22Rv1 (cell line): ENCODE results near the gene MGAT1.

ENCODE experiments used
- H3K27ac ChIP-seq: fragments of 450-650 bp; 2 replicates; pipeline ENCODE4 v1.5.1; 2017
- ZFX ChIP-seq: fragments of 450-650 bp; IDR thresholded peaks from 2 replicates; pipeline ENCODE4 v1.6.1; 2017; ENCODE audit warnings: antibody characterized with exemption, borderline replicate concordance
- TF ChIP-seq, protein P1 (sequence below): fragments of 450-650 bp; IDR thresholded peaks from 2 replicates; pipeline ENCODE4 v1.5.1; 2017; ENCODE audit warnings: mild to moderate bottlenecking

MGAT1 gene

DNA sequence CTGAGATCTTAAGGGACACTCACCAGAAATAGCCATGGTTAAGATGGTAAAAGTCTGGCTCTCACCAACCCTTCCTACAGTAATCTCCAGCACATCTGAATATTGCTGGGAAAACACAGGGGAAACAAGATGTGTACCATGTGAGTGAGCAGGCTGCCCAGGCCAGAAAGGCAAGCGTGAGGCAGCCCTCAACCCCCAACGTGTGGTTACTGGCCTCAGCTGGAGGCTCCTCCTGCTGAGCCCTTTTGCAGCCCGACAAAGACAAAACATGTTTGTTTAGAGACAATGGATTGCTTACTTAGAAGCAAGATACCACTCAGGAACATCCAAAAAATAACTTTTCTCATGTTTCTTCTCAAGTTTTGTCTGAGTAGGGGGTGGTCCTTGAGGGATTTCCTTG, 41.8 kb upstream of the MGAT1 start:
- H3K27ac ChIP-seq: no peak overlapping the region
- TF ChIP-seq, protein P1, sequence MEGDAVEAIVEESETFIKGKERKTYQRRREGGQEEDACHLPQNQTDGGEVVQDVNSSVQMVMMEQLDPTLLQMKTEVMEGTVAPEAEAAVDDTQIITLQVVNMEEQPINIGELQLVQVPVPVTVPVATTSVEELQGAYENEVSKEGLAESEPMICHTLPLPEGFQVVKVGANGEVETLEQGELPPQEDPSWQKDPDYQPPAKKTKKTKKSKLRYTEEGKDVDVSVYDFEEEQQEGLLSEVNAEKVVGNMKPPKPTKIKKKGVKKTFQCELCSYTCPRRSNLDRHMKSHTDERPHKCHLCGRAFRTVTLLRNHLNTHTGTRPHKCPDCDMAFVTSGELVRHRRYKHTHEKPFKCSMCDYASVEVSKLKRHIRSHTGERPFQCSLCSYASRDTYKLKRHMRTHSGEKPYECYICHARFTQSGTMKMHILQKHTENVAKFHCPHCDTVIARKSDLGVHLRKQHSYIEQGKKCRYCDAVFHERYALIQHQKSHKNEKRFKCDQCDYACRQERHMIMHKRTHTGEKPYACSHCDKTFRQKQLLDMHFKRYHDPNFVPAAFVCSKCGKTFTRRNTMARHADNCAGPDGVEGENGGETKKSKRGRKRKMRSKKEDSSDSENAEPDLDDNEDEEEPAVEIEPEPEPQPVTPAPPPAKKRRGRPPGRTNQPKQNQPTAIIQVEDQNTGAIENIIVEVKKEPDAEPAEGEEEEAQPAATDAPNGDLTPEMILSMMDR: no peak
- no peak for TF ChIP-seq ZFX

DNA sequence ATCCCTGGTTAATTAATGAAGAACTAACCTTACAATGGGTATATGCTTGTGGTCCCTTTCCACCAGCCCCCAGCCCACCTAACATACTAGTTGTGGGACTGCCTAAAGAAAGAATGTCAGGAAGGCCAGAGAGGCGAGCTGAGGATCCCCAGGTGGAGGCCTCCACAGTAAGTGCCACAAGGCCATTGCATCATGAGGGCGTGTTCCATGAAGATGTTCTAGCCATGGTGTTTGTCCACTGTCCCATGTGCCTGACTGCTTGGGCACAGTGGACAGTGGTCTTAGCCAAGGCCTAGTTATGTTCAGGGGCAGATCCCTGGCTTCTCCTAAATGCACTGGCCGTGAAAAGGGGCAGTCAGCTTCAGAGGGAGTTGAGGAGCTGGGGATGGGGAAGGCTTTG, 37.3 kb upstream of the MGAT1 start:
- no peak overlapping the region for H3K27ac ChIP-seq
- no peak for TF ChIP-seq ZFX
- TF ChIP-seq, protein P1: no peak

DNA sequence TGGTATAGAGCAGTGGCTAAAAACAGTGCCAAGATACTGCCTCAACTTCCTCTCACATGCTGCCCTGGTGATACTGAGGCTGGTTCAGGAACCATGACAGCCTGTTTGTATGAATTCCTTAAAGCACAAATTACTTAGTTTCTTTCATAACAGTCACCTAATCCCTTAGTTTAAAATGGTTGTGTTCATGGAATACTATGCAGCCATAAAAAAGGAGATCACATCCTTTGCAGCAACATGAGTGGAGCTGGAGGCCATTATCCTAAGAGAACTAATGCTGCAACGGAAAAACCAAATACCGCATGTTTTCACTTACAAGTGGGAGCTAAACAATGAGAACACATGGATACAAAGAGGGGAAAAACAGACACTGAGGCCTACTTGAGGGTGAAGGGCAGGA, 36.6 kb upstream of the MGAT1 start:
- H3K27ac ChIP-seq: no peak overlapping the region
- TF ChIP-seq ZFX: no peak
- TF ChIP-seq, protein P1: no peak

DNA sequence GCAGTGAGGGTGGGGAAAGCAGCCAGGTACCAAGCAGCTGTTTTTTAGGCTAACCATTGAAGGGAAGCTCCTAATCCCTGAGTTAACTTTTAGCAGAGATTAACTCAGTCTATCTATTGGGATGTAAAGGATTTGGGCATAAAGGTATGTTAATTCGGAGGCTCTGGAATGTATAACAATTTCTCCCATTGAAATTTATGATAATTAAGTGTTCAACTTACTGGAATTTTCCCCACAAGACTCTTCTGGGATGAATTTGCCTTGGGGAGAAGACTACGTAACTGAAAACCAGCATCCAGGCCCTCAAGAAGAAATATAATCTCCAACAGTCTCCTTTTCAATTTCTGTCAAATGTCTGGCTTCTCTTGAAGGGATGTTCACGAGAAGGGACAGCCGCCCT, 34.9 kb upstream of the MGAT1 start:
- no peak for TF ChIP-seq ZFX
- TF ChIP-seq, protein P1: no peak
- no peak overlapping the region for H3K27ac ChIP-seq

DNA sequence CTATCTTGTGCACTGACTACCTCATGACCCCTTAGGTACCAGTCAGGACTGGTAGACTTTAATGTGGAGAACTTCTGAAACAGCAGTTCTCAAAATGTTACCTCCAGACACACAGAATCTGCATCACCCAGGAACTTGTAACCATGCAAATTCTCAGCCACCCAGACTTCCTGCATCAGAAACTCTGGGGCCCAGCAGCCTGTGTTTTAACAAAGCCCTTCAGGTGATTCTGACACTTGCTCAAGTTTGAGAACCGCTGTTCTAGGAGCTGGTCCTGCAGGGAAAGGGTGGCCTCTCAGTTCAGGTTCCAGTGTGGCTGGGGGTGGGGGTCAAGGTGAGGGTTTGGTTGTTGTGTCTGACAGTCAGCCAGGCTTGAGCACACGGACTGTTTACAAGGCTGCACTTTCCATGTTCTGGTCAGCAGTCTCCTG, 30.0 kb upstream of the MGAT1 start:
- no peak for TF ChIP-seq ZFX
- TF ChIP-seq, protein P1: no peak
- no peak overlapping the region for H3K27ac ChIP-seq

DNA sequence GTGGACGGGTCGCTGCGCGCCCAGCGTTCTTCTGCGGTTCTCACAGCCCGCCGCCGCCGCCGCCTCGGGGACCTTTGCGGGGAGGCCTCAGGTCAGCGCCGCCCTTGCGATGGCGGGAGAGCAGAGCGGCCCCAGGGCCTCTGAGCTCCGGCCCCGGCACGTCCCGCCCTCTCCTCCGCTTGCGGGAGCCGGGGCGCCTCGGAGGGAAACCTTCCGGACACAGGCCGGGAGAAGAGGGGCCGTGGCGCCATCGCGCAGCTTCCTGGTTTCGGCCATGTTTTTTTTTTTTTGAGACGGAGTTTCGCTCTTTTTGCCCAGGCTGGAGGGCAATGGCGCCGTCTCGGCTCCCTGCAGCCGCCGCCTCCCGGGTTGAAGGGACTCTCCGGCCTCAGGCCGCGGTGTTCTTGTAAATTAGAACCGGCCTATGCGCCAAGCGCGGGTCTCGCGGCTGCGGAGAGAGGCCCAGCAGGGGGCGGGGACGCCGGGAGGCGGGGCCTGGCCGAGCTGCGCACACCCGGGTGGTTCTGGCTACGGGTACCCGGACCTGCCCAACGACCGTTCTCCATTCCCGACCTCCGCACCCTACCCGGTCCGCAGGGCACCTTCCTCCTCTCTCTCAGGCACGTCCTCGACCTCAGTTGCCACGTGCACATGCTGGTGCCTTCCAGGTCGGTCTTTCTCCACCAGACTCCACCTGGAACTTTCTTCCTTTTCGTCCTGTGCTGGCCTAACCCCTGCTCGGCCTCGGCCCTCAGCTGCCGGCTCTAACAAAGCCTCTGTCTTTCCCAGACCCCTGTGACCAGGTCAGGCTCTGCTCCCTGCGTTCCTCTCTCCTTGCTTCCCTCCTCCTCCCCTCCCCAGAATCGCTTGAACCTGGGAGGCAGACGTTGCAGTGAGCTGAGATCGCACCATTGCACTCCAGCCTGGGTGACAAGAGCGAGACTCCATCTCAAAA, 28.8 kb upstream of the MGAT1 start:
- TF ChIP-seq ZFX: no peak
- peak overlapping the region; percentile 69 for H3K27ac ChIP-seq

DNA sequence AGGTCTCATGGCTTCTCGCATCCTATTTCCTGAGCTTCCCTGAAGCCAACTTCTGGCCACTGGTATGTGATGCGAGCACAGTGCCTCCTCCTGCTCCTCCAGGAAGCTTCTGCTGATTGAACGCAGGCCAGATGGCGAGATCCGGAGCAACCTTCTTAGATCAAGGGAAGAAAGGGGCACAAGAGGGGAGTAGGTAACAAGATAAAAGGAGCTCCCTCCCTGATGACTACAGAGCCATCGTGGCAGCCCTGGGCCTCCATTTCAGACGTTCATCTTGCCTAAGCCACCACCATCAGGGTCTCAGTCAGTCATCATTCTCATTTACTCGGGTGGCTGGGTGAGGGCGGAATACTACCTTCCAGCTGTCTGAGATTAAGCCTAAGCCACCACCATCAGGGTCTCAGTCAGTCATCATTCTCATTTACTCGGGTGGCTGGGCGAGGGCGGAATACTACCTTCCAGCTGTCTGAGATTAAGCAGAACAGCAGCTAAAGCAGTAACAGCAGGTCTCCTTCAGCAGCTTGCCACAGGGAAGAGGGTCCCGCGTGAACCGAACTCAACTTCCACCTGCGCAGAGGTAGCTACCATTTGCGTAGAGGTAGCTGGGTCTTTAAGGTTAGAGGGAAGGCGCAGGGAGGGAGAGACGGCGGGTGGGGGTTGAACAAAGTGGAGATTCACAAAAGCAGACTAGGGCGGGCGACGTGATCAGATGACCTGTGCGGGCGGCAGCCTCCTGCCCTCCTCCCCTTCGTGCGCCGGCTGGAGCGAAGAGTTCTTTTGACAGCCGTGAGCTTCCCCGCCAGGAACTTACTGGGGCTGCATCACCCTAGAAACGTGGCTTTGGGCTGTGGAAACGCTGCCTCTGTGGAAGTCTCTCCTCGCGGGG, 27.9 kb upstream of the MGAT1 start:
- peak overlapping the region; percentile 69 for H3K27ac ChIP-seq
- no peak for TF ChIP-seq ZFX
- TF ChIP-seq, protein P1: no peak
